Breast epithelium (tissue), 3 donors: Measurements from ENCODE around the gene PP2D1.

ENCODE experiments used
- CTCF ChIP-seq, 3 donors: fragments of 450-650 bp; IDR thresholded peaks; one replicate each; pipeline ENCODE4 v1.5.1; 2016 to 2017; ENCODE audit warnings: antibody characterized with exemption in 3 of 3, mild to moderate bottlenecking in 3 of 3, moderate library complexity in 3 of 3
- POLR2A ChIP-seq: fragments of 450-650 bp; IDR thresholded peaks from one replicate; pipeline ENCODE4 v1.6.1; 2016; ENCODE audit warnings: antibody characterized with exemption, mild to moderate bottlenecking, moderate library complexity

GRCh38 chr3:20043825-20044224 is 31.8 kb upstream of the PP2D1 start:
- no peak for TF ChIP-seq CTCF (IDR thresholded peaks at IDR 0.05)
- no peak for TF ChIP-seq POLR2A
